HepG2 (cell line): Measurements from ENCODE around the gene RAB15. TPM values are rescaled to one million over a fixed set of nuclear protein-coding genes. Genes with fewer than 3 reads are reported as not detected.

Source experiments
- ATAC-seq: fragments of 200-7000 bp; cut with Tn5 transposase; 3 replicates; pipeline ENCODE4 v1.9.1; 2020; ENCODE audit warnings: mild to moderate bottlenecking, moderate library complexity
- BruUV-seq: library from RNA; stranded (reverse); fragments of 400-500 nt; replicated peaks from 2 replicates; lab custom pipeline; 2021; lab: Mats Ljungman, UMichigan
- CTCF ChIA-PET: fragments of 300-600 bp; formaldehyde crosslinking; extraction: SDS; loops from one replicate; lab custom pipeline; 2021; ENCODE audit warnings: low total read pairs, inconsistent platforms, low intra/inter-chr PET ratio; lab: Yijun Ruan, JAX
- POLR2A ChIA-PET: fragments of 350-600 bp; sonication (Branson Sonifier 250); formaldehyde crosslinking; loops from one replicate; lab custom pipeline; 2020; ENCODE audit warnings: antibody characterized with exemption, inconsistent platforms; lab: Yijun Ruan, JAX
- DNase-seq: peaks from one replicate; pipeline ENCODE4 v3.0.0-alpha.2; 2015; ENCODE audit warnings: low spot score
- FAIRE-seq: peaks from 3 replicates; lab custom pipeline; 2011; peaks lifted over from hg19 to GRCh38; lab: Jason Lieb, UNC
- H2AFZ ChIP-seq: one replicate; pipeline ENCODE4 v1.6.1; 2011; ENCODE audit warnings: low read length, inconsistent platforms
- H3K27ac ChIP-seq: fragments of 300-600 bp; 3 replicates; pipeline ENCODE4 v1.8.0; 2011; ENCODE audit warnings: mixed run types, mild to moderate bottlenecking, mixed read lengths, low read length, inconsistent platforms; ENCODE audit not compliant: insufficient read depth; ENCODE audit errors: extremely low read length
- H3K27me3 ChIP-seq, 2 experiments: fragments of 200-600 bp in 1 of 2; 2 replicates in 1 of 2; 3 replicates in 1 of 2; pipeline versions ENCODE4 v1.6.0 to v1.8.0; 2011; ENCODE audit warnings: low read length in 2 of 2, mild to moderate bottlenecking in 2 of 2, moderate library complexity in 2 of 2, inconsistent platforms in 1 of 2; ENCODE audit not compliant: insufficient read depth in 2 of 2, control insufficient read depth in 1 of 2
- H3K36me3 ChIP-seq, 2 experiments: fragments of 200-600 bp in 1 of 2; replicated peaks in 1 of 2; 2 replicates in 1 of 2; 3 replicates in 1 of 2; pipeline versions ENCODE4 v1.5.1 to v1.8.0; 2011; ENCODE audit warnings: low read length in 2 of 2, inconsistent platforms in 1 of 2; ENCODE audit not compliant: insufficient read depth in 2 of 2, control insufficient read depth in 1 of 2
- H3K4me1 ChIP-seq: 2 replicates; pipeline ENCODE4 v1.5.1; 2012; ENCODE audit warnings: low read length, inconsistent platforms; ENCODE audit not compliant: insufficient read depth
- H3K4me2 ChIP-seq: 2 replicates; pipeline ENCODE4 v1.6.0; 2011; ENCODE audit warnings: low read depth, low read length, inconsistent platforms
- H3K4me3 ChIP-seq, 3 experiments: fragments of 200-600 bp in 1 of 3; sonication (generic), shearing (Covaris generic) in 1 of 3; replicated peaks in 1 of 3; 2 replicates each; pipeline ENCODE4 v1.5.1; 2011 to 2016; ENCODE audit warnings: low read length in 3 of 3, inconsistent platforms in 2 of 3, low read depth in 2 of 3, mild to moderate bottlenecking in 2 of 3, control low read depth in 1 of 3, mixed read lengths in 1 of 3; ENCODE audit not compliant: insufficient read depth in 1 of 3
- H3K79me2 ChIP-seq: one replicate; pipeline ENCODE4 v1.6.1; 2011; ENCODE audit warnings: low read length, inconsistent platforms; ENCODE audit not compliant: insufficient read depth
- H3K9ac ChIP-seq: 2 replicates; pipeline ENCODE4 v1.6.0; 2011; ENCODE audit warnings: mild to moderate bottlenecking, low read depth, low read length, inconsistent platforms; ENCODE audit not compliant: insufficient read depth
- H3K9me3 ChIP-seq: 2 replicates; pipeline ENCODE4 v1.5.1; 2012; ENCODE audit warnings: mild to moderate bottlenecking, low read length
- H4K20me1 ChIP-seq: 2 replicates; pipeline ENCODE4 v1.6.0; 2011; ENCODE audit warnings: inconsistent platforms, mild to moderate bottlenecking, low read length, moderate library complexity; ENCODE audit not compliant: insufficient read depth
- CHD2 ChIP-seq: IDR thresholded peaks from 2 replicates; pipeline ENCODE4 v1.6.1; 2011; ENCODE audit warnings: low read depth, low read length, improper control_type of control experiment
- GPN1 ChIP-seq: sonication (generic); formaldehyde crosslinking; IDR thresholded peaks from 2 replicates; pipeline ENCODE4 v1.5.1; 2020; ENCODE audit warnings: missing genetic modification reagents, borderline replicate concordance
- HOXA5 ChIP-seq: sonication (generic); formaldehyde crosslinking; IDR thresholded peaks from 2 replicates; pipeline ENCODE4 v1.4.0; 2020; ENCODE audit warnings: missing genetic modification reagents
- HOXD1 ChIP-seq: sonication (generic); formaldehyde crosslinking; IDR thresholded peaks from 2 replicates; pipeline ENCODE4 v1.5.0; 2020; ENCODE audit warnings: missing genetic modification reagents
- NCOA5 ChIP-seq: sonication (generic); formaldehyde crosslinking; IDR thresholded peaks from 2 replicates; pipeline ENCODE4 v1.4.0; 2020; ENCODE audit warnings: missing genetic modification reagents
- TBP ChIP-seq: sonication (generic); formaldehyde crosslinking; IDR thresholded peaks from 2 replicates; pipeline ENCODE4 v1.5.0; 2020; ENCODE audit warnings: missing genetic modification reagents
- ZNF207 ChIP-seq: fragments of 450-650 bp; IDR thresholded peaks from 2 replicates; pipeline ENCODE4 v1.6.1; 2016; ENCODE audit warnings: antibody characterized with exemption, borderline replicate concordance
- ZNF292 ChIP-seq: sonication (generic); formaldehyde crosslinking; IDR thresholded peaks from 2 replicates; pipeline ENCODE4 v1.8.1; 2022; ENCODE audit warnings: mild to moderate bottlenecking, low read depth, missing genetic modification reagents, borderline replicate concordance
- ZNF382 ChIP-seq: sonication (generic); formaldehyde crosslinking; IDR thresholded peaks from 2 replicates; pipeline ENCODE4 v1.5.0; 2020; ENCODE audit warnings: missing genetic modification reagents, mild to moderate bottlenecking, borderline replicate concordance
- ZNF547 ChIP-seq: sonication (generic); formaldehyde crosslinking; IDR thresholded peaks from 2 replicates; pipeline ENCODE4 v1.5.1; 2020; ENCODE audit warnings: mild to moderate bottlenecking, missing genetic modification reagents
- ZNF670 ChIP-seq: sonication (generic); formaldehyde crosslinking; IDR thresholded peaks from 2 replicates; pipeline ENCODE4 v1.8.0; 2022; ENCODE audit warnings: mild to moderate bottlenecking, missing genetic modification reagents, borderline replicate concordance
- WGBS: methylation state at CpG from one replicate; pipeline ENCODE4 v1.1.6; 2017; ENCODE audit warnings: low lambda C conversion rate; 5-methylcytosine and 5-hydroxymethylcytosine counted together
- in situ Hi-C: cut with HindIII; loops from 2 replicates; pipeline ENCODE4 v1.10.0; 2017; ENCODE audit warnings: low pct_unique_long_range_greater_than_20kb; ENCODE audit not compliant: extremely low pct_ligation_motif_present
- intact Hi-C: fragments of 100-400 bp; cut with micrococcal nuclease; formaldehyde crosslinking; loops from one replicate; pipeline ENCODE4 v1.10.0; 2022; ENCODE audit not compliant: unreplicated experiment
- polyA plus RNA-seq, 8 experiments: library from polyadenylated mRNA; depleted of rRNA in 3 of 8; stranded (reverse) in 7 of 8; unstranded in 1 of 8; fragments of >200 nt; fragmentation: Illumina TruSeq in 4 of 8; extraction: Trizol in 4 of 8; gene quantifications; 2 replicates each; pipeline versions ENCODE4 v1.2.1 to v1.2.3, GENCODE V29; 2011 to 2016; ENCODE audit warnings: low read depth in 4 of 8, missing spikeins in 1 of 8, mixed read lengths in 1 of 8; ENCODE audit not compliant: insufficient read depth in 1 of 8
- total RNA-seq, 5 experiments: library from RNA; depleted of rRNA; stranded (reverse); fragments of >200 nt; fragmentation: Illumina TruSeq; extraction: Trizol; gene quantifications; 2 replicates each; pipeline ENCODE4 v1.2.3, GENCODE V29; 2016; ENCODE audit warnings: low read depth in 1 of 5
- TF ChIP-seq, protein P1 (sequence below): fragments of 450-650 bp; IDR thresholded peaks from 2 replicates; pipeline ENCODE4 v1.6.1; 2016

The RAB15 gene
- total and polyA plus RNA-seq, 2 of the 13 experiments (the other 11 are each of a cell fraction or from before 2014, with no cell fraction given): 7.4 to 18.5 TPM

GRCh38 chr14:64935508-64935907 lies 36.6 kb downstream of the RAB15 start:
- ChIA-PET CTCF (no interaction called here), POLR2A (no interaction called here)
- DNase-seq: no peak
- Histone ChIP-seq H4K20me1 (no peaks in the 10 kb centered on the region; the same call in 1 of the 2 replicates), H3K4me1 (peaks cover 63% of the 10 kb centered on the region), H3K4me3 (no peak overlapping the region), H2AFZ (no peak overlapping the region), H3K9ac (no peak overlapping the region), H3K79me2 (peaks cover 5% of the 10 kb centered on the region), H3K27me3 (no peaks in the 10 kb centered on the region), H3K9me3 (no peaks in the 10 kb centered on the region), H3K27ac (no peak overlapping the region), H3K36me3 (peaks cover 4 to 12% of the 10 kb centered on the region in 2 experiments; a peak in 4 of 5 replicates), H3K4me2 (no peak overlapping the region)
- no TSS peak for BruUV-seq
- TF ChIP-seq CHD2 (no peak), NCOA5 (CRISPR knock-in tag) (no peak), ZNF547 (CRISPR knock-in tag) (no peak), HOXD1 (no peak), ZNF292 (CRISPR knock-in tag) (no peak), GPN1 (CRISPR knock-in tag) (no peak), ZNF670 (CRISPR knock-in tag) (no peak), ZNF207 (no peak), HOXA5 (CRISPR knock-in tag) (no peak), ZNF382 (CRISPR knock-in tag) (no peak), TBP (CRISPR knock-in tag) (no peak)
- TF ChIP-seq, protein P1, sequence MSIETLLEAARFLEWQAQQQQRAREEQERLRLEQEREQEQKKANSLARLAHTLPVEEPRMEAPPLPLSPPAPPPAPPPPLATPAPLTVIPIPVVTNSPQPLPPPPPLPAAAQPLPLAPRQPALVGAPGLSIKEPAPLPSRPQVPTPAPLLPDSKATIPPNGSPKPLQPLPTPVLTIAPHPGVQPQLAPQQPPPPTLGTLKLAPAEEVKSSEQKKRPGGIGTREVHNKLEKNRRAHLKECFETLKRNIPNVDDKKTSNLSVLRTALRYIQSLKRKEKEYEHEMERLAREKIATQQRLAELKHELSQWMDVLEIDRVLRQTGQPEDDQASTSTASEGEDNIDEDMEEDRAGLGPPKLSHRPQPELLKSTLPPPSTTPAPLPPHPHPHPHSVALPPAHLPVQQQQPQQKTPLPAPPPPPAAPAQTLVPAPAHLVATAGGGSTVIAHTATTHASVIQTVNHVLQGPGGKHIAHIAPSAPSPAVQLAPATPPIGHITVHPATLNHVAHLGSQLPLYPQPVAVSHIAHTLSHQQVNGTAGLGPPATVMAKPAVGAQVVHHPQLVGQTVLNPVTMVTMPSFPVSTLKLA: no peak
- no peak for FAIRE-seq
- in situ Hi-C loops: no loop called here
- ATAC-seq: no peak
- intact Hi-C loops: loop anchor here (10.0 kb wide), 1 partner anchor 231 kb away; the partner anchor contains the start of gene PLEKHG3
- 98% methylated on average over 2 of the region's 2 CpGs for WGBS
